Lung (tissue), 12 donors: Measurements from ENCODE around the gene KYAT1. TPM values are rescaled to one million over a fixed set of nuclear protein-coding genes. Genes with fewer than 3 reads are reported as not detected.
A peak's percentile ranks its signal among the peaks of the same experiment; 100 is the strongest.

Source experiments
- ATAC-seq: fragments of 200-7000 bp; cut with Tn5 transposase; one replicate; pipeline ENCODE4 v1.9.1; 2020; ENCODE audit warnings: moderate number of reproducible peaks; ENCODE audit not compliant: insufficient read depth, low FRiP score
- DNase-seq, 3 donors: peaks; one replicate each; pipeline ENCODE4 v3.0.0-alpha.2; 2013 to 2017
- H3K27ac ChIP-seq, 2 donors: one replicate each; pipeline ENCODE4 v1.5.1; 2013; ENCODE audit warnings: mild to moderate bottlenecking in 2 of 2, moderate library complexity in 2 of 2, control low read depth in 1 of 2, inconsistent platforms in 1 of 2, low read depth in 1 of 2, low read length in 1 of 2
- H3K27me3 ChIP-seq, 3 donors: one replicate each; pipeline ENCODE4 v1.5.1; 2013; ENCODE audit warnings: low read length in 2 of 3; ENCODE audit not compliant: control insufficient read depth in 3 of 3, insufficient read depth in 3 of 3
- H3K36me3 ChIP-seq, 4 donors: one replicate each; pipeline ENCODE4 v1.5.1; 2013; ENCODE audit warnings: low read length in 4 of 4, mild to moderate bottlenecking in 1 of 4, moderate library complexity in 1 of 4; ENCODE audit not compliant: control insufficient read depth in 4 of 4, insufficient read depth in 4 of 4
- H3K4me1 ChIP-seq, 5 donors: one replicate each; pipeline ENCODE4 v1.5.1; 2013; ENCODE audit warnings: low read length in 5 of 5, mild to moderate bottlenecking in 2 of 5, moderate library complexity in 1 of 5; ENCODE audit not compliant: control insufficient read depth in 5 of 5, insufficient read depth in 5 of 5
- H3K4me3 ChIP-seq: one replicate; pipeline ENCODE4 v1.5.1; 2013; ENCODE audit warnings: mild to moderate bottlenecking, control low read depth, moderate library complexity
- H3K9ac ChIP-seq, 2 donors: one replicate each; pipeline ENCODE4 v1.5.1; 2013; ENCODE audit warnings: low read length in 2 of 2, control low read depth in 1 of 2; ENCODE audit not compliant: insufficient read depth in 1 of 2
- H3K9me3 ChIP-seq, 4 donors: one replicate each; pipeline ENCODE4 v1.5.1; 2013; ENCODE audit warnings: low read length in 3 of 4, mild to moderate bottlenecking in 1 of 4, moderate library complexity in 1 of 4; ENCODE audit not compliant: control insufficient read depth in 4 of 4, insufficient read depth in 3 of 4
- WGBS, 2 donors: extraction: QIAGEN DNeasy Blood & Tissue Kit; methylation state at CpG; one replicate each; pipeline ENCODE4 v1.1.7; 2013; 5-methylcytosine and 5-hydroxymethylcytosine counted together
- polyA plus RNA-seq, 2 donors: library from polyadenylated mRNA; stranded (reverse); fragments of 200-250 nt; gene quantifications; one replicate each; pipeline ENCODE4 v1.2.1, GENCODE V29; 2013
- total RNA-seq, 2 donors: library from RNA; depleted of rRNA in 1 of 2; stranded (reverse); fragments of >200 nt in 1 of 2; gene quantifications; one replicate each; pipeline ENCODE4 v1.2.1, GENCODE V29; 2014 to 2021
- TF ChIP-seq, protein P1 (sequence below): IDR thresholded peaks from 2 replicates; pipeline ENCODE4 v1.5.1; 2012; ENCODE audit warnings: mild to moderate bottlenecking; ENCODE audit errors: control extremely low read depth, extremely low read depth
- donor health status: control.
- donor health status: control.
- donor health status: Bipolar disorder and iron deficiency.
- donor health status: healthy.
- donor health status: DM: yes; HTN: yes; CAD: no.

The KYAT1 gene
- total and polyA plus RNA-seq, 4 donors = 4.5 to 7.7 (median 4.8) TPM

DNA sequence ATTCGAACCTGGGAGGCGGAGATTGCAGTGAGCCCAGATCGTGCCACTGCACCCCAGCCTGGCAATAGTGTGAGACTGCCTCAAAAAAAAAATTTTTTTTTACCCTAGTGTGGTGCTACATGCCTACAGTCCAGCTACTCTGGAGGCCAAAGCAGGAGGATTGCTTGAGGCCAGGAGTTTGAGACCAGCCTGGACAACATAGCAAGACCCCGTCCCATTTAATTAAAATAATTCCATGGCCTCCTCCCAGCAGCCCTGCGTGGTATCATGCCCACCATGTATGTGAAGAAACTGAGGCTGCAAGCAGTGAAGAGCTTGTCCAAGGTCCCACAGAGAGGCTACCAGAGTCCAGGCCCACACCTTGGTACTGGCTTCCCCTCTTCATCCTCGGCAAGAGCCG lies 19.6 kb upstream of the KYAT1 start:
- Histone ChIP-seq H3K27me3 (no peaks in the 10 kb centered on the region), H3K4me1 (peaks cover 0 to 25% (median 0%) of the 10 kb centered on the region in 5 donors), H3K9me3 (no peaks in the 10 kb centered on the region), H3K36me3 (peaks cover 0 to 14% (median 5%) of the 10 kb centered on the region in 4 donors), H3K4me3 (no peak overlapping the region), H3K9ac (no peak overlapping the region), H3K27ac (no peak overlapping the region)
- DNase-seq (no peak), ATAC-seq (no peak)
- WGBS, 2 donors = 86 to 89% methylated on average over 7 of the region's 7 CpGs
- TF ChIP-seq, protein P1, sequence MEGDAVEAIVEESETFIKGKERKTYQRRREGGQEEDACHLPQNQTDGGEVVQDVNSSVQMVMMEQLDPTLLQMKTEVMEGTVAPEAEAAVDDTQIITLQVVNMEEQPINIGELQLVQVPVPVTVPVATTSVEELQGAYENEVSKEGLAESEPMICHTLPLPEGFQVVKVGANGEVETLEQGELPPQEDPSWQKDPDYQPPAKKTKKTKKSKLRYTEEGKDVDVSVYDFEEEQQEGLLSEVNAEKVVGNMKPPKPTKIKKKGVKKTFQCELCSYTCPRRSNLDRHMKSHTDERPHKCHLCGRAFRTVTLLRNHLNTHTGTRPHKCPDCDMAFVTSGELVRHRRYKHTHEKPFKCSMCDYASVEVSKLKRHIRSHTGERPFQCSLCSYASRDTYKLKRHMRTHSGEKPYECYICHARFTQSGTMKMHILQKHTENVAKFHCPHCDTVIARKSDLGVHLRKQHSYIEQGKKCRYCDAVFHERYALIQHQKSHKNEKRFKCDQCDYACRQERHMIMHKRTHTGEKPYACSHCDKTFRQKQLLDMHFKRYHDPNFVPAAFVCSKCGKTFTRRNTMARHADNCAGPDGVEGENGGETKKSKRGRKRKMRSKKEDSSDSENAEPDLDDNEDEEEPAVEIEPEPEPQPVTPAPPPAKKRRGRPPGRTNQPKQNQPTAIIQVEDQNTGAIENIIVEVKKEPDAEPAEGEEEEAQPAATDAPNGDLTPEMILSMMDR = no peak

DNA sequence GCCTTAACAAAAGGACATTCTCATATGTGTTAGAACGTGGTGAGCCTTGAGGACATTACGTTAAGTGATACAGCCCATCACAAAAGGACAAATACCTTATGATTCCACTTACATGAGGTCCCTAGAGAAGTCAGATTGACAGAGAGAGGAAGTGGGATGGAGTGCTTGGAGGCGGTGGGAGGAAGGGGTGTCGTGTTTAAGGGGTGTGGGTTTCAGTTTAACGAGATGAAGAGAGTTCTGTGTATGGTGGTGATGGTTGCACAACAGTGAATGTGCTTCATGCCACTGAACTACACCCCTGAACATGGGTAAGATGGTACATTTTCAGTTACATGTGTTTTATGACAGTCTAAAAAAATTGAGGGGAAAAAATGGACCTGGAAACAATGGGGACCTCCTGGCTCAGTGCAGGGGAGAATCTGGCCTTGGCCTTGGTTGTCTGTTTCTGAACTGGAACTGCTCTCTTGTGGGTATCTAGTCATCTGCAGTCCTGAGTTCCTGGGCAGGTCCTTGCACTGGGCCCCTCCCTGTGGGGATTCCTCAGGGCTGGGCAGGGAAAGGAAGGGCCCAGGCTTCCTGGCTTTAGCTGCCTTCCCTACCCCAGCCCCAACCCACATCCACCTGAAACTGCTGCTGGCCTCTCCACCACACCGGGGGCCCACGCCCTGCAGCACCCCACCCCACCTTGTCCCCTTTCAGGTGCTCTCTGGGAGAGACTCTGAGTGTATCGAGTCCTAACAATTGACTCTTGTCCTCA lies 18.0 kb upstream of the KYAT1 start:
- peak; percentile 47 for ATAC-seq
- WGBS, 2 donors = 18 to 34% methylated on average over 8 of the region's 8 CpGs
- no peak overlapping the region for H3K9ac ChIP-seq

DNA sequence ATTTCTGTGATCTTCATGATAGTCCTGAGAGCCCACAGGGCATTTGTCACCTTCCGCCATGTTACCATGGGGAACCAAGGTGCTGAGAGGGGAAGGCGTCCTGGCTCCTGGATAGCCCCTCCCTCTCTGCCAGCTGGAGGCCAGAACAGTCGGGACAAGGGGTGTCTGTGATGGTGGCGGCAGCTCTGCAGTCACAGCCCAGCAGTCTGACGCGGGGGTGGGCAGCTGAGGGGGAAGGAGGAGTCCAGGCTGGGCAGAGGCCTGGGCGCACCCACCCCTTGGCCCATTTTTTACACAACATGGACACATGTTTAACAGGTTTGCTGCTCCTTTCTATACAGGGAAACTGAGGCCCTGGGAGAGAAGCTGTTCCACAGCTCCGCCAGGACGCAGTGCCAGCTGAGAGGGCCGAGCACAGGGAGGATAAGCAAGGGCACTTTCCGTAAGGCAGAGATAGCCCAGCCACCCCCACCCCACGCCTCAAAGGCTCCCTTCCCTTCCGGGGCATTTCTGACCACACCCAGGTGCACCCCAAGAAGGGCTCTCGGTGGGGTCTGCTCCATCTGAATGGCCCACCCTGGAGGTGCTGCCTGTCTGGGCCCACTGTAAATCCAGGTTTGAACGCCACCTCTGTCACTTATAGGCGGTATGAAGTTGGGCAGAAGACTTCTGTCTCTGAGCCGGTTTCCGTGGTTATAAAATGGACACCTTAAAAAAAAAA lies 17.3 kb upstream of the KYAT1 start:
- H3K27me3 ChIP-seq = no peaks in the 10 kb centered on the region
- H3K4me1 ChIP-seq = peaks cover 0 to 25% (median 0%) of the 10 kb centered on the region in 5 donors
- peaks cover 0 to 20% (median 11%) of the 10 kb centered on the region in 4 donors for H3K36me3 ChIP-seq
- no peaks in the 10 kb centered on the region for H3K9me3 ChIP-seq
- 71 to 78% methylated on average over 18 of the region's 18 CpGs for WGBS, 2 donors
- DNase-seq (no peak), ATAC-seq (no peak)
- H3K27ac ChIP-seq = peak overlapping the region; percentile 10 to 72
- H3K4me3 ChIP-seq = no peak overlapping the region
- no peak overlapping the region for H3K9ac ChIP-seq
- TF ChIP-seq, protein P1 = no peak

More for the DNA sequence above, 18.0 kb upstream of the KYAT1 start:
- TF ChIP-seq, protein P1 = no peak
- H3K27me3 ChIP-seq = no peaks in the 10 kb centered on the region
- peak overlapping the region; percentile 7 to 28 for H3K27ac ChIP-seq
- H3K9me3 ChIP-seq = no peaks in the 10 kb centered on the region
- H3K4me1 ChIP-seq = peaks cover 0 to 25% (median 0%) of the 10 kb centered on the region in 5 donors
- peaks cover 0 to 20% (median 11%) of the 10 kb centered on the region in 4 donors for H3K36me3 ChIP-seq
- H3K4me3 ChIP-seq = no peak overlapping the region
- no peak for DNase-seq
